BE2C (cell line): ENCODE data around the gene ROBO1.

Experiments
- DNase-seq: peaks from one replicate; pipeline ENCODE4 v3.0.0-alpha.2; 2020
- H3K27me3 ChIP-seq: fragments of 250-450 bp; sonication (Bioruptor Pico); 2 replicates; pipeline ENCODE4 v1.5.1; 2020; ENCODE audit warnings: mild to moderate bottlenecking
- H3K36me3 ChIP-seq: fragments of 250-450 bp; sonication (Bioruptor Pico); 2 replicates; pipeline ENCODE4 v1.5.1; 2020; ENCODE audit warnings: mild to moderate bottlenecking
- H3K4me1 ChIP-seq: fragments of 250-450 bp; sonication (Bioruptor Pico); 2 replicates; pipeline ENCODE4 v1.5.1; 2020
- H3K4me3 ChIP-seq: 2 replicates; pipeline ENCODE4 v1.5.1; 2011; ENCODE audit warnings: low read depth, low read length
- H3K9me3 ChIP-seq: fragments of 250-450 bp; sonication (Bioruptor Pico); 2 replicates; pipeline ENCODE4 v1.5.1; 2020
- CTCF ChIP-seq: IDR thresholded peaks from 2 replicates; pipeline ENCODE4 v1.5.1; 2012; ENCODE audit warnings: mild to moderate bottlenecking, low read depth, low read length

Gene ROBO1

DNA sequence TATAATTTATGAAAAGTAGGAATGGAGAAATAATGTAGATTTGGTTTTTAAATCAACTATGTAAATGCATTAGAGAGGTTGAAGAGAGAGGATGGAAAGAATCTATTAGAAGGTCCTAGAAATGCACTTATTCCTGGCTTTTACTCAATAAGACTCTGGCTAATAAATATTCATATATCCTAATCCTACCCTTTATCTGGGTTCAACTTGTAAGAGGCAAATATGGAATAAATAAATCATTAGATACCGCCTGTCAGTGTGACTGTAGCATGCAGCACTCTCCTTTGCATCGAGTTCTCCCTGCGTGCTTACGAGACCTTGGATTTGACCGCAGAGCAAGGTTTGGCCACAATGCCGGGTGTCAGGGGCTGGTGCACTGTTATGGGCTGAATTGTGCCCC is 1156.5 kb downstream of the ROBO1 start:
- peaks cover 3% of the 10 kb centered on the region; the same call in 1 of the 2 replicates for H3K4me1 ChIP-seq
- no peaks in the 10 kb centered on the region for H3K9me3 ChIP-seq
- no peaks in the 10 kb centered on the region for H3K27me3 ChIP-seq
- no peak overlapping the region for H3K4me3 ChIP-seq
- no peak for DNase-seq
- H3K36me3 ChIP-seq = no peaks in the 10 kb centered on the region
- no peak for TF ChIP-seq CTCF

DNA sequence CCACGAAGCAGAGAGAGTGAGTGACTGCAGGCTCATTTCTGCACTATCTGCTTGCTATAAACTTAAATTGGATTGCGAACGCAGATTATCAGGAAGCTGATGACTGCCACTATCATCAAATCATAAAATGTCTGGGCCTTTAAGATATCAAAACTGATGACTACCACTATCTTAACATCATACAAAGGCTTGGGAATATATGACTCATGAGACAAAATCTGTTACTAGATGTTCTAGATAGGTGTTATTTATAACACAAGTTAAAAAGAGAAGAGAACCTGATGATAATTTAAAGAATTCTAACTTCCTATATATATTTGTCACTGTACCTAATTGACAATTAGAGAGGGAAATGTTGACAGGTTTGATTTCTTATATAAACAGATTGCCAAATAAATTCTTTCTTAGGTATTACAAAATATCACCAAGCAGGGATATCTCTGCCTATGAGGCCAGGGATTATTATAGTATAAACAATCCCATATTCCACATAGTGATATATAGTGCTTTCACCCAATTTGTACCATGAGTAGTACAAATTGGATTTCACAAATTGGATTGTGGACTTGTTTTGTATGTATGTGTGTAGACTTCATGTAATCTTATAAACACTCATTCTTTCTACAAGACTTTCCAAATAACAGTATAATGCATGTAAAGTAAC is 1157.2 kb downstream of the ROBO1 start:
- Histone ChIP-seq H3K36me3 (no peaks in the 10 kb centered on the region), H3K4me1 (peaks cover 3% of the 10 kb centered on the region; the same call in 1 of the 2 replicates), H3K4me3 (no peak overlapping the region), H3K9me3 (no peaks in the 10 kb centered on the region), H3K27me3 (no peaks in the 10 kb centered on the region)
- no peak for DNase-seq
- no peak for TF ChIP-seq CTCF

- DNase-seq = no peak
- Histone ChIP-seq H3K27me3 (no peaks in the 10 kb centered on the region), H3K4me1 (peaks cover 3% of the 10 kb centered on the region; the same call in 1 of the 2 replicates), H3K4me3 (no peak overlapping the region), H3K36me3 (no peaks in the 10 kb centered on the region), H3K9me3 (no peaks in the 10 kb centered on the region)
- TF ChIP-seq CTCF = no peak
Measured at GRCh38 chr3:78606756-78607155, 1161.0 kb downstream of the ROBO1 start.

DNA sequence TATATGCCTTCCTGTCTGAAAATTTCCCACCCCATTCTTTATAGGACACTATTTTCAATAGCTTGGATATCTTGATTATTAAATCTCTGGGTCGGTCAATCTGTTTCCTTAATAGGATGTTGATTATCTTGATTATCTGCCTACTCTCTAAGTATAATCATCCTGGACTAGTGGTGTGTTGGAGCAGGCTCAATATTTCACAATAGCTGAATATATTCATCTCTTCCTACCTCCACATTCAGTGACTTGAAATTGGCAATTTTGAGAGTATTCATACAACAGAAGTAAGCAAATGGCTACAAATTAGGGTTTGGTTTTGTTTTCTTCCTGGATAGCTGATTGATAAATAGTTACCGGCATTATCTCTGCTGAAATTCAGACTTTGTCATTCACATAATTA is 1162.6 kb downstream of the ROBO1 start:
- no peaks in the 10 kb centered on the region for H3K36me3 ChIP-seq
- H3K9me3 ChIP-seq = no peaks in the 10 kb centered on the region
- H3K4me1 ChIP-seq = peaks cover under 1% of the 10 kb centered on the region; the same call in 1 of the 2 replicates
- TF ChIP-seq CTCF = no peak
- no peak for DNase-seq
- no peak overlapping the region for H3K4me3 ChIP-seq
- H3K27me3 ChIP-seq = no peaks in the 10 kb centered on the region

GRCh38 chr3:78604341-78604740 is 1163.5 kb downstream of the ROBO1 start:
- Histone ChIP-seq H3K9me3 (no peaks in the 10 kb centered on the region), H3K4me3 (no peak overlapping the region), H3K4me1 (no peaks in the 10 kb centered on the region), H3K27me3 (no peaks in the 10 kb centered on the region), H3K36me3 (no peaks in the 10 kb centered on the region)
- TF ChIP-seq CTCF = no peak
- DNase-seq = no peak

GRCh38 chr3:78601249-78601648 is 1166.5 kb downstream of the ROBO1 start:
- Histone ChIP-seq H3K4me1 (no peaks in the 10 kb centered on the region), H3K4me3 (no peak overlapping the region), H3K36me3 (no peaks in the 10 kb centered on the region), H3K9me3 (no peaks in the 10 kb centered on the region), H3K27me3 (no peaks in the 10 kb centered on the region)
- no peak for TF ChIP-seq CTCF
- no peak for DNase-seq
